ENCODE data around the gene ADGRG6. TPM values are rescaled to one million over a fixed set of nuclear protein-coding genes. Genes with fewer than 3 reads are reported as not detected.

Gene ADGRG6
- total and polyA plus RNA-seq, 2 of the 8 experiments (the other 6 are each of a cell fraction or from before 2014, with no cell fraction given), result 1.1 to 6.2 TPM

- Histone ChIP-seq H3K23ac (ENCODE audit: insufficient read length) (no peak overlapping the region), H4K91ac (replicated peaks; ENCODE audit: insufficient read length, low read length) (no peak overlapping the region), H4K5ac (ENCODE audit: insufficient read length, low read depth, low read length) (no peak overlapping the region), H3K23me2 (ENCODE audit: low read depth, low read length) (no peaks in the 10 kb centered on the region), H3K27me3 (replicated peaks in 1 of 4; ENCODE audit: control insufficient read depth in 3 of 4, extremely low read depth in 1 of 4, insufficient read depth in 3 of 4, low read length in 3 of 4) (no peaks in the 10 kb centered on the region), H2BK5ac (ENCODE audit: low read depth, low read length) (no peak overlapping the region), H3K4me2 (ENCODE audit: insufficient read depth in 1 of 2, low read depth in 2 of 2, low read length in 2 of 2) (no peak overlapping the region), H3K9ac (replicated peaks in 1 of 4; ENCODE audit: extremely low read depth in 1 of 4, low read depth in 3 of 4, low read length in 3 of 4) (no peak overlapping the region), H3K79me1 (ENCODE audit: low read depth, low read length) (no peaks in the 10 kb centered on the region), H3K36me3 (ENCODE audit: control insufficient read depth in 2 of 4, insufficient read depth in 4 of 4, low read length in 3 of 4) (no peaks in the 10 kb centered on the region), H2BK120ac (replicated peaks; ENCODE audit: low read depth, low read length) (no peak overlapping the region), H2BK20ac (ENCODE audit: low read length) (no peak overlapping the region), H4K8ac (ENCODE audit: extremely low read depth, insufficient read depth, low read length) (no peak overlapping the region), H2BK12ac (ENCODE audit: low read depth, low read length) (no peak overlapping the region), H2AK5ac (ENCODE audit: low read depth, low read length) (no peak overlapping the region), H3K79me2 (ENCODE audit: control insufficient read depth in 1 of 2, insufficient read depth in 2 of 2, low read length in 2 of 2) (no peaks in the 10 kb centered on the region), H3K9me3 (ENCODE audit: insufficient read depth in 2 of 2, low read depth in 1 of 2, low read length in 1 of 2) (0 out of 4 replicates have a peak, but pooled peaks cover 0 to 3% of the 10 kb centered on the region in 2 experiments), H3K4me1 (replicated peaks in 1 of 4; ENCODE audit: control insufficient read depth in 3 of 4, insufficient read depth in 4 of 4, low read length in 3 of 4) (no peaks in the 10 kb centered on the region), H3K27ac (ENCODE audit: low read depth, low read length) (no peak overlapping the region), H3K56ac (replicated peaks; ENCODE audit: insufficient read length, low read depth, low read length) (no peak overlapping the region), H2AFZ (ENCODE audit: low read length) (no peak overlapping the region), H3K4me3 (ENCODE audit: extremely low read depth in 1 of 4, insufficient read depth in 2 of 4, low read depth in 3 of 4, low read length in 4 of 4) (no peak overlapping the region), H2BK15ac (ENCODE audit: low read length) (no peak overlapping the region), H3K4ac (replicated peaks; ENCODE audit: insufficient read length, low read depth, low read length) (no peak overlapping the region), H3K18ac (ENCODE audit: extremely low read depth, low read length) (no peak overlapping the region), H3K14ac (ENCODE audit: insufficient read length) (no peak overlapping the region), H4K20me1 (replicated peaks in 1 of 2; ENCODE audit: control insufficient read depth in 1 of 2, insufficient read depth in 2 of 2, low read length in 2 of 2) (no peaks in the 10 kb centered on the region)
- ChIA-PET POLR2A (ENCODE audit: partially characterized antibody) (interaction anchor here (0.6 kb wide), 1 partner anchor 33 kb away, joined by 3 read pairs; no protein-coding TSS in a partner anchor), CTCF (ENCODE audit: partially characterized antibody) (interaction anchor here (2.0 kb wide), 1 partner anchor 48 kb away, joined by 7 read pairs; no protein-coding TSS in a partner anchor)
- WGBS, 2 experiments (ENCODE audit: extremely low coverage in 1 of 2, insufficient coverage in 1 of 2, insufficient read length in 1 of 2, insufficient replicate concordance in 2 of 2, low coverage in 1 of 2, low lambda C conversion rate in 2 of 2, missing lambda C conversion rate in 1 of 2), result 91% methylated on average over 2 of the region's 2 CpGs; no CpG with 5 or more reads in 1 of the 2 experiments
- no peak for FAIRE-seq
- no peak for DNase-seq (ENCODE audit: low read depth in 1 of 2, low spot score in 2 of 2)
- no peak for TF ChIP-seq TEAD4 (IDR thresholded peaks at IDR 0.05; ENCODE audit: low read depth, low read length)
Observed at GRCh38 chr6:142255785-142256184, 46.0 kb upstream of the ADGRG6 start.

Data from H1 (cell line).